ENCODE results near the gene PEX26.

GRCh38 chr22:18145676-18146388 lies 68.0 kb downstream of the PEX26 start:
- TF ChIP-seq POLR2A (IDR thresholded peaks at IDR 0.05) (no peak), CTCF (IDR thresholded peaks at IDR 0.05) (no peak)

Measured in right lobe of liver (tissue), 4 donors.